BE2C (cell line): ENCODE data around the gene GPR183.
"Not testable (repeated sequence)": the region's sequence is repeated elsewhere in the genome, so short reads cannot be mapped to it uniquely, and the experiment has no call there.

Source experiments
- DNase-seq: peaks from one replicate; pipeline ENCODE4 v3.0.0-alpha.2; 2020
- H3K27me3 ChIP-seq: fragments of 250-450 bp; sonication (Bioruptor Pico); 2 replicates; pipeline ENCODE4 v1.5.1; 2020; ENCODE audit warnings: mild to moderate bottlenecking
- H3K36me3 ChIP-seq: fragments of 250-450 bp; sonication (Bioruptor Pico); 2 replicates; pipeline ENCODE4 v1.5.1; 2020; ENCODE audit warnings: mild to moderate bottlenecking
- H3K4me1 ChIP-seq: fragments of 250-450 bp; sonication (Bioruptor Pico); 2 replicates; pipeline ENCODE4 v1.5.1; 2020
- H3K4me3 ChIP-seq: 2 replicates; pipeline ENCODE4 v1.5.1; 2011; ENCODE audit warnings: low read depth, low read length
- H3K9me3 ChIP-seq: fragments of 250-450 bp; sonication (Bioruptor Pico); 2 replicates; pipeline ENCODE4 v1.5.1; 2020
- CTCF ChIP-seq: IDR thresholded peaks from 2 replicates; pipeline ENCODE4 v1.5.1; 2012; ENCODE audit warnings: mild to moderate bottlenecking, low read depth, low read length

Gene GPR183

DNA sequence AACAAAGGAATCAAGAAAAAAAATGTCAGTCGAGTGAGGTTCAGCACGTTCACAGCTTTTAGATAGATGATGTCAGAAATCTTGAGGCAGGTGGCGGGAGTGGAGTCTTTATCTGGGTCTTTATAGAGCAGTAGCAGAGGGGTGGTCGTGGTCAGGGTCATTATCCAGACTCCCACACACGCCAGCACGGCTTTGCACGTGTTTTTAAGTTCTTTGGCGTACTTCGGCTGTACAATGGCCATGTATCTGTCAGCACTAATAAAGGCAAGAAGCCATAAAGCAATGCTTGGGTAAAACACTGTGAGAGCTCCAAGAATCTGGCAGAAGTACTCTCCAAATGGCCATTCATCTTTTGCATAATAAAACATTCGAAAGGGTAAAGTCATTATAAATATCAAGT is 51.9 kb downstream of the GPR183 start:
- TF ChIP-seq CTCF, result no peak
- Histone ChIP-seq H3K4me1 (no peaks in the 10 kb centered on the region; the same call in 1 of the 2 replicates), H3K4me3 (no peak overlapping the region), H3K36me3 (peaks cover 10% of the 10 kb centered on the region), H3K27me3 (no peaks in the 10 kb centered on the region), H3K9me3 (no peaks in the 10 kb centered on the region)
- DNase-seq, result no peak

DNA sequence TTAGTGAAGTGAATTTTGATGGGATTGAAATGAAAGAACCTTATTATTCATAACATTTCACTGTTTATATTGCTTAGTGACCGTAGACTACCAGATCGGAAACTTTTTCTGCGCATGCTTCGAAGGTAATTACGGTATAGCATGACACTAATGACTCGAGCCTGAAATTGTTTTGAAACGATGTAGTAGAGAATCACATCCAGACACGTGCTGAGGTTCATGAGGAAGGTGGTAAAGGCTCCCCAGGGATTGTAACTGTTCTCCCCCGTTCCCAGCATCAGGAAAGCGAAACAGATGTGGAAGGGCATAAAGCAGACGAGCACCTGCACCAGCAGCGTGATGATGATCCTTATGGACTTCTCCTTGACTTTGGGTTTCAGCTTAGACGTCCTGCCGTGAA is 52.4 kb downstream of the GPR183 start:
- Histone ChIP-seq H3K27me3 (no peaks in the 10 kb centered on the region), H3K4me3 (no peak overlapping the region), H3K9me3 (no peaks in the 10 kb centered on the region), H3K4me1 (no peaks in the 10 kb centered on the region; the same call in 1 of the 2 replicates), H3K36me3 (peaks cover 10% of the 10 kb centered on the region)
- TF ChIP-seq CTCF, result no peak
- DNase-seq, result no peak

DNA sequence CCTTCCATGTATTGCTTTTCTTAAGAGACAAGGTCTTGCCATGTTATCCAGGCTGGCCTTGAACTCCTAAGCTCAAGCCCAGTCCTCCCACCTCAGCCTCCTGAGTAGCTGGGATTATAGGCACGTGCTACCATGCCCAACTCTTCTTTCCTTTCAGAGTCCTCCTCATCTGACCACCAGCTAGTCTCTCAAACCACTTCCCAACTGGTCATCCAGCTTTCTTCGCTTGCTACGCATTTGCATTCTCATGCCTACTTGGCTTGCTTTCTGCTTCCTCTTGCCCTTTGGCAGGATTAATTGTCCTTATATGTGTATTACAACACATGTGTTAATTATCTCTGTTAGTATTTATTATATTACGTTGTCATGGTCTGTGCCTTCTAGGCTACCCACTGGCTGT is 55.3 kb downstream of the GPR183 start:
- peaks cover 18% of the 10 kb centered on the region for H3K36me3 ChIP-seq
- DNase-seq, result no peak

DNA sequence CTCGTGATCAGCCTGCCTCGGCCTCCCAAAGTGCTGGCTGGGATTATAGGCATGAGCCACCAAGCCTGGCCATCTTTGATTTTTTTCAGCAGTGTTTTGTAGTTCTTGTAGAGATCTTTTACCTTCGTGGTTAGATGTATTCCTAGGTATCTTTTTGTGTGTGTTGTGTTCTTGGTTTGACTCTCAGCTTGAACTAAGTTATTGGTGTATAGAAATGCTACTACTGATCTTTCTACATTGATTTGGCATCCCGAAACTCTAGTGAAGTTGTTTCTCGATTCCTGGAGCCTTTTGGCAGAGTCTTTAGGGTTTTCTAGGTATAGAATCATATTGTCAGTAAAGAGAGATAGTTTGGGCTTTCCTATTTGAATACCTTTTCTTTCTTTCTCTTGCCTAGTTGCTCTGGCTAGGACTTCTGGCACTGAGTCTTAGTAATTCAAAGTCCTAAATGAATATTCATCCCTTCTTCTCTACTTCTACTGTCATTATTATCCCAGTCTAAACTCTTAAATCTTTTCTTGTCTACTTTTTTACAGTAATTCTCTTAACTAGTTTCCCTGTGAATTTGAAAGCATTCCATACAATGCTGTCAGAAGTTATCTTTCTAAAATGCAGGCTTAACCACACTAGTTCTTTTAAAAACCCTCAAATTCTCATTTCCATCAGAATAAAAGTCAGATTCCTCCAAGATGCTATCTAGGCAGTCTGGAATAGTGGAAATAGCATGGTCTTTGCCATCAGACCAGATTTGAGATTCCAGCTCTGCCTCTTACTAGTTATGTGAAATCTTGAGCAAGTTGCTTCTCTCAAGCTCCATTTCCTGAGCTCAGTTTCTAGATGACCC is 56.0 kb downstream of the GPR183 start:
- peaks cover 18% of the 10 kb centered on the region for H3K36me3 ChIP-seq
- H3K4me3 ChIP-seq, result no peak overlapping the region
- no peak for DNase-seq
- TF ChIP-seq CTCF, result no peak
- H3K4me1 ChIP-seq, result no peaks in the 10 kb centered on the region; the same call in 1 of the 2 replicates
- no peaks in the 10 kb centered on the region for H3K27me3 ChIP-seq
- no peaks in the 10 kb centered on the region; the same call in 1 of the 2 replicates for H3K9me3 ChIP-seq

More for the DNA sequence above, 55.3 kb downstream of the GPR183 start:
- Histone ChIP-seq H3K4me1 (no peaks in the 10 kb centered on the region; the same call in 1 of the 2 replicates), H3K9me3 (no peaks in the 10 kb centered on the region; the same call in 1 of the 2 replicates), H3K4me3 (no peak overlapping the region), H3K27me3 (no peaks in the 10 kb centered on the region)
- TF ChIP-seq CTCF, result no peak

DNA sequence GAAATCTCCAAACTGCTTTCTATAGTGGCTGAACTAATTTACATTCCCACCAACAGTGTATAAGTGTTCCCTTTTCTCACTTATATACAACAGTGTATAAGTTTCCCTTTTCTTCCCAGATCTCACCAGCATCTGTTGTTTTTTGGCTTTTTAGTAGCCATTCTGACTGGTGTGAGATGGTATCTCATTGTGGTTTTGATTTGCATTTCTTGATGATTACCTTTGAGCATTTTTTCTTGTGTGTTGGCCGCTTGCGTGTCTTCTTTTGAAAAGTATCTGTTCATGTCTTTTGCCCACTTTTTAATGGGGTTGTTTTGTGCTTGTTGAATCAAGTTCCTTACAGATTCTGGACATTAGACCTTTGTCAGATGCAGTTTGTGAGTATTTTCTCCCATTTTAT is 57.6 kb downstream of the GPR183 start:
- not testable (repeated sequence) for H3K9me3 ChIP-seq, H3K27me3 ChIP-seq, H3K4me1 ChIP-seq, H3K4me3 ChIP-seq, DNase-seq
- peaks cover 17% of the 10 kb centered on the region for H3K36me3 ChIP-seq

DNA sequence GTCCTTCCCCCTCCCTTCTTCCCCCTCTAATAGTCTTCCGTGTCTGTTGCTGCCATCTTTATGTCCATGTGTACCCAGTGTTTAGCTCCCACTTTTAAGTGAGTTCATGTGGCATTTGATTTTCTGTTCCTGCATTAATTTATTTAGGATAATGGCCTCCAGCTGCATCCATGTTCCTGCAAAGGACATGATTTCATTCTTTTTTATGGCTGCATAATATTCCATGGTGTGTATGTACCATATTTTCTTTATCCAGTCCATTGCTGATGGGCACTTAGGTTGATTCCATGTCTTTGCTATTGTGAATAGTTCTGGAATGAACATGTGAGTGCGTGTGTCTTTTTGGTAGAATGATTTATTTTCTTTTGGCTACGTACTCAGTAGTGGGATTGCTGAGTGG is 58.0 kb downstream of the GPR183 start:
- not testable (repeated sequence) for DNase-seq

GRCh38 chr13:99246100-99246499 is 61.1 kb downstream of the GPR183 start:
- no peaks in the 10 kb centered on the region for H3K27me3 ChIP-seq
- H3K4me3 ChIP-seq, result no peak overlapping the region
- no peak for TF ChIP-seq CTCF
- H3K9me3 ChIP-seq, result no peaks in the 10 kb centered on the region; the same call in 1 of the 2 replicates
- no peak for DNase-seq
- H3K4me1 ChIP-seq, result no peaks in the 10 kb centered on the region
- H3K36me3 ChIP-seq, result peaks cover 11% of the 10 kb centered on the region

More for the DNA sequence above, 58.0 kb downstream of the GPR183 start:
- not testable (repeated sequence) for H3K27me3 ChIP-seq, H3K4me3 ChIP-seq, H3K4me1 ChIP-seq, H3K9me3 ChIP-seq
- H3K36me3 ChIP-seq, result peaks cover 17% of the 10 kb centered on the region
